ENCODE measurements around the gene CHAF1B.
A peak's percentile ranks its signal among the peaks of the same experiment; 100 is the strongest.
"Not testable (repeated sequence)": the region's sequence is repeated elsewhere in the genome, so short reads cannot be mapped to it uniquely, and the experiment has no call there.

Gene CHAF1B

GRCh38 chr21:36388096-36388495 is 2.9 kb downstream of the CHAF1B start:
- TF ChIP-seq CTCF (IDR thresholded peaks at IDR 0.05; ENCODE audit: insufficient read depth, low read depth, low read length, missing control alignments) = no peak
- no peak for DNase-seq (ENCODE audit: low read depth)
- H3K4me3 ChIP-seq (ENCODE audit: low read length) = no peak overlapping the region

GRCh38 chr21:36388835-36389234 is 3.6 kb downstream of the CHAF1B start:
- DNase-seq (ENCODE audit: low read depth) = peak; percentile 59
- H3K4me3 ChIP-seq (ENCODE audit: low read length) = no peak overlapping the region
- TF ChIP-seq CTCF (IDR thresholded peaks at IDR 0.05; ENCODE audit: insufficient read depth, low read depth, low read length, missing control alignments) = peak; percentile 29

GRCh38 chr21:36391649-36392048 is 6.5 kb downstream of the CHAF1B start:
- DNase-seq (ENCODE audit: low read depth) = not testable (repeated sequence)

GRCh38 chr21:36395353-36396111 is 10.3 kb downstream of the CHAF1B start:
- no peak for DNase-seq (ENCODE audit: low read depth)
- no peak for TF ChIP-seq CTCF (IDR thresholded peaks at IDR 0.05; ENCODE audit: insufficient read depth, low read depth, low read length, missing control alignments)
- H3K4me3 ChIP-seq (ENCODE audit: low read length) = no peak overlapping the region

More at GRCh38 chr21:36391649-36392048, 6.5 kb downstream of the CHAF1B start:
- H3K4me3 ChIP-seq (ENCODE audit: low read length) = not testable (repeated sequence)

GRCh38 chr21:36396325-36396724 is 11.1 kb downstream of the CHAF1B start:
- H3K4me3 ChIP-seq (ENCODE audit: low read length) = no peak overlapping the region
- no peak for TF ChIP-seq CTCF (IDR thresholded peaks at IDR 0.05; ENCODE audit: insufficient read depth, low read depth, low read length, missing control alignments)
- DNase-seq (ENCODE audit: low read depth) = no peak

GRCh38 chr21:36396971-36397370 is 11.8 kb downstream of the CHAF1B start:
- no peak for DNase-seq (ENCODE audit: low read depth)
- no peak for TF ChIP-seq CTCF (IDR thresholded peaks at IDR 0.05; ENCODE audit: insufficient read depth, low read depth, low read length, missing control alignments)
- H3K4me3 ChIP-seq (ENCODE audit: low read length) = no peak overlapping the region

- no peak for DNase-seq (ENCODE audit: low read depth)
- H3K4me3 ChIP-seq (ENCODE audit: low read length) = no peak overlapping the region
- TF ChIP-seq CTCF (IDR thresholded peaks at IDR 0.05; ENCODE audit: insufficient read depth, low read depth, low read length, missing control alignments) = no peak
Observed at GRCh38 chr21:36397606-36398005, 12.4 kb downstream of the CHAF1B start.

GRCh38 chr21:36399736-36400135 is 14.5 kb downstream of the CHAF1B start:
- H3K4me3 ChIP-seq (ENCODE audit: low read length); DNase-seq (ENCODE audit: low read depth): not testable (repeated sequence)
